Transverse colon (tissue), 4 donors: ENCODE results near the gene ANKIB1. TPM values are rescaled to one million over a fixed set of nuclear protein-coding genes. Genes with fewer than 3 reads are reported as not detected.

ENCODE experiments used
- DNase-seq: peaks from one replicate; pipeline ENCODE4 v3.0.0-alpha.2; 2019
- H3K27ac ChIP-seq, 4 donors: fragments of 200-600 bp; sonication (generic); 2 replicates each; pipeline ENCODE4 v1.5.1; 2016 to 2018; ENCODE audit warnings: inconsistent platforms in 4 of 4
- H3K27me3 ChIP-seq: fragments of 200-600 bp; sonication (generic); 2 replicates; pipeline ENCODE4 v1.5.1; 2017; ENCODE audit warnings: inconsistent platforms
- H3K36me3 ChIP-seq, 4 donors: fragments of 200-600 bp; sonication (generic); 2 replicates each; pipeline ENCODE4 v1.5.1; 2017 to 2019; ENCODE audit warnings: inconsistent platforms in 4 of 4
- H3K4me1 ChIP-seq, 4 donors: fragments of 200-600 bp; sonication (generic); 2 replicates each; pipeline ENCODE4 v1.5.1; 2017 to 2020; ENCODE audit warnings: inconsistent platforms in 4 of 4
- H3K4me3 ChIP-seq, 4 donors: fragments of 200-600 bp; sonication (generic); 1 replicate in 1 of 4; 2 replicates in 3 of 4; pipeline versions ENCODE4 v1.5.1 to v1.6.1; 2017 to 2019; ENCODE audit warnings: inconsistent platforms in 4 of 4
- H3K9me3 ChIP-seq, 2 donors: fragments of 200-600 bp; sonication (generic); 2 replicates each; pipeline ENCODE4 v1.5.1; 2017 to 2019; ENCODE audit warnings: inconsistent platforms in 2 of 2
- CTCF ChIP-seq, 5 experiments: fragments of 200-600 bp in 3 of 5; fragments of 450-650 bp in 2 of 5; sonication (generic) in 3 of 5; IDR thresholded peaks; 1 replicate in 2 of 5; 2 replicates in 3 of 5; pipeline ENCODE4 v1.5.1; 2016 to 2017; ENCODE audit warnings: antibody characterized with exemption in 5 of 5, inconsistent platforms in 3 of 5, mild to moderate bottlenecking in 2 of 5, moderate library complexity in 1 of 5
- EP300 ChIP-seq: sonication (generic); formaldehyde crosslinking; IDR thresholded peaks from one replicate; pipeline ENCODE4 v1.6.1; 2017; ENCODE audit warnings: antibody characterized with exemption, low read depth
- POLR2A ChIP-seq: fragments of 450-650 bp; IDR thresholded peaks from one replicate; pipeline ENCODE4 v1.6.1; 2016; ENCODE audit warnings: antibody characterized with exemption, mild to moderate bottlenecking, moderate library complexity
- POLR2AphosphoS5 ChIP-seq, 3 donors: sonication (generic); formaldehyde crosslinking; IDR thresholded peaks; one replicate each; pipeline ENCODE4 v1.6.1; 2016; ENCODE audit warnings: antibody characterized with exemption in 3 of 3
- WGBS, 2 donors: methylation state at CpG; one replicate each; pipeline ENCODE4 v1.1.5; 2018; ENCODE audit warnings: low coverage in 1 of 2; 5-methylcytosine and 5-hydroxymethylcytosine counted together
- in situ Hi-C, 4 donors: fragments of 200-750 bp; cut with MboI; loops; one replicate each; pipeline versions ENCODE4 v1.15.0 to v1.15.1; 2017; ENCODE audit warnings: low sequenced_read_pairs in 3 of 4, low pct_ligation_motif_present in 1 of 4, low pct_unique_long_range_greater_than_20kb in 1 of 4
- intact Hi-C: fragments of 100-400 bp; cut with DNase I; formaldehyde crosslinking; loops from one replicate; pipeline ENCODE4 v1.15.1; 2023; ENCODE audit warnings: low total_unique reads
- total RNA-seq, 4 donors: library from RNA; depleted of rRNA; stranded (reverse); fragments of >200 nt; gene quantifications; one replicate each; pipeline ENCODE4 v1.1.0, GENCODE V29; 2016

Gene ANKIB1
- total RNA-seq, 4 donors from 2014 or later = 29.9 to 45.9 (median 38.5) TPM

- 68 to 80% methylated on average over 3 of the region's 3 CpGs for WGBS, 2 donors
- in situ Hi-C loops (no loop called here), intact Hi-C loops (no loop called here)
- DNase-seq = no peak
- no peak for TF ChIP-seq CTCF (IDR thresholded peaks at IDR 0.05)
- TF ChIP-seq POLR2A = no peak
- no peak for TF ChIP-seq EP300
- no peak for TF ChIP-seq POLR2AphosphoS5 (IDR thresholded peaks at IDR 0.05)
- no peaks in the 10 kb centered on the region for H3K36me3 ChIP-seq
- H3K27me3 ChIP-seq = no peaks in the 10 kb centered on the region
- no peaks in the 10 kb centered on the region for H3K9me3 ChIP-seq
- no peak overlapping the region for H3K4me3 ChIP-seq
- peaks cover 9 to 20% (median 14%) of the 10 kb centered on the region in 4 donors for H3K4me1 ChIP-seq
- no peak overlapping the region for H3K27ac ChIP-seq
These were observed 47.2 kb downstream of the ANKIB1 start for GRCh38 chr7:92292981-92293380.

- intact Hi-C loops = no loop called here
- Histone ChIP-seq H3K27ac (peak overlapping the region in 2 of 4 donors; percentile 41 to 42), H3K27me3 (no peaks in the 10 kb centered on the region), H3K4me3 (peak overlapping the region in 2 of 4 donors; percentile 10 to 29), H3K9me3 (no peaks in the 10 kb centered on the region), H3K4me1 (peaks cover 9 to 24% (median 14%) of the 10 kb centered on the region in 4 donors), H3K36me3 (no peaks in the 10 kb centered on the region)
- no peak for DNase-seq
- TF ChIP-seq EP300 = no peak
- no peak for TF ChIP-seq POLR2A
- TF ChIP-seq POLR2AphosphoS5 (IDR thresholded peaks at IDR 0.05) = no peak
- TF ChIP-seq CTCF (IDR thresholded peaks at IDR 0.05) = no peak
- in situ Hi-C loops = no loop called here
- WGBS, 2 donors = 33 to 39% methylated on average over 2 of the region's 2 CpGs
These were observed 48.3 kb downstream of the ANKIB1 start for GRCh38 chr7:92293896-92294590.

- no peak for DNase-seq
- 69 to 86% methylated on average over 1 of the region's 1 CpG for WGBS, 2 donors
- in situ Hi-C loops (no loop called here), intact Hi-C loops (no loop called here)
- no peak overlapping the region for H3K4me3 ChIP-seq
- peaks cover 9 to 24% (median 14%) of the 10 kb centered on the region in 4 donors for H3K4me1 ChIP-seq
- peaks cover 0 to 2% (median 0%) of the 10 kb centered on the region in 4 donors for H3K36me3 ChIP-seq
- H3K27ac ChIP-seq = no peak overlapping the region
- TF ChIP-seq POLR2AphosphoS5 (IDR thresholded peaks at IDR 0.05) = no peak
- TF ChIP-seq POLR2A = no peak
- TF ChIP-seq EP300 = no peak
- TF ChIP-seq CTCF (IDR thresholded peaks at IDR 0.05) = no peak
- no peaks in the 10 kb centered on the region for H3K9me3 ChIP-seq
- no peaks in the 10 kb centered on the region for H3K27me3 ChIP-seq
These were observed 49.6 kb downstream of the ANKIB1 start for GRCh38 chr7:92295391-92295790.

GRCh38 chr7:92296235-92296634 is 50.5 kb downstream of the ANKIB1 start:
- H3K27ac ChIP-seq = no peak overlapping the region
- intact Hi-C loops = no loop called here

More at GRCh38 chr7:92296235-92296634, 50.5 kb downstream of the ANKIB1 start:
- TF ChIP-seq POLR2AphosphoS5 (IDR thresholded peaks at IDR 0.05) (no peak), POLR2A (no peak), CTCF (IDR thresholded peaks at IDR 0.05) (no peak), EP300 (no peak)
- peaks cover 9 to 24% (median 14%) of the 10 kb centered on the region in 4 donors for H3K4me1 ChIP-seq
- H3K9me3 ChIP-seq = no peaks in the 10 kb centered on the region
- peaks cover 0 to 9% (median 0%) of the 10 kb centered on the region in 4 donors for H3K36me3 ChIP-seq
- no peaks in the 10 kb centered on the region for H3K27me3 ChIP-seq
- 90 to 93% methylated on average over 3 of the region's 3 CpGs for WGBS, 2 donors
- in situ Hi-C loops = no loop called here
- no peak for DNase-seq
- H3K4me3 ChIP-seq = no peak overlapping the region
